NOMO-1 treated with DMSO at 0.1 percent for 48 hours (cell line): ENCODE data around the gene TTLL11.
"Not testable (repeated sequence)": the region's sequence is repeated elsewhere in the genome, so short reads cannot be mapped to it uniquely, and the experiment has no call there.

Experiments
- DNase-seq: peaks from one replicate; lab custom pipeline; 2025; ENCODE audit not compliant: unreplicated experiment; lab: John Stamatoyannopoulos, UW

TTLL11 gene

DNA sequence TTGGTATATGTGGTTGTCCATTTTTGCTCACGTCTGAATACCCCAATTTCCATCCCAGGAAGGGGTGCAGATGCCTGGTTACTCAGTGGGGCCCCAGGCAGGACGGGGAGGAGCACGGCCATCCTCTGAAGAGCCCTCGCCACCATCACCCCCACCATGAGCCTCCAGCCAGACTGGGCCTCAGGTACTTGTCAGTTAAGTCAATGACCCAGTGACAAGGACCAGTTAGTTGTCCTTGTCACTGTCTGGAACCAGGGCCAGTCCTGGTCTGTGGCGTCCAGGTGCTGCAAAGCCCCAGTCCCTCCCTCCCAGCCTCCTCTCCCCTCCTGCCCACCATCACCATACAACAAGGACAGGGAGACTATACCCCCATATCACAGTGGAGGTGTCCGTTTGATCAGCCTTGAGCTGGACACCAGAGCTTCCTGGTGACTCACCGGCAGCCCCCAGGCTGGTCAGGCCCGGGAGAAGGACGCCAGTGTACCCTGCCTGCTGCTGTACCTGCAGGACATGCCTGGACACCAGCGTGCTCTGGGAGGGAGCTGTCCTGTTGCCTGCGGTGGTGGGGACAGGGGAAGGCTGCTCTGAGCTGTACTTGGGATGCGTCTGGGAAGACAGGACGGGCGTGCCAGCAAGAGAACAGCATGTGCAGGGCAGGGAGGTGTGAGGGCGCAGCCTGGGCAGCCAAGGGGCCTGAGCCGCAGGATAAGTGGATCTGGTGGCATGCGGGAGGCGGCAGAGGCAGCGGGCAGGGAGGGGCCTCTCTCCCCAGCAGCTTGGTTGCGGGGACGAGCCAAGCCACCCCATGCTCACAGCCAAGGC, 32.6 kb upstream of the TTLL11 start:
- no peak for DNase-seq

DNA sequence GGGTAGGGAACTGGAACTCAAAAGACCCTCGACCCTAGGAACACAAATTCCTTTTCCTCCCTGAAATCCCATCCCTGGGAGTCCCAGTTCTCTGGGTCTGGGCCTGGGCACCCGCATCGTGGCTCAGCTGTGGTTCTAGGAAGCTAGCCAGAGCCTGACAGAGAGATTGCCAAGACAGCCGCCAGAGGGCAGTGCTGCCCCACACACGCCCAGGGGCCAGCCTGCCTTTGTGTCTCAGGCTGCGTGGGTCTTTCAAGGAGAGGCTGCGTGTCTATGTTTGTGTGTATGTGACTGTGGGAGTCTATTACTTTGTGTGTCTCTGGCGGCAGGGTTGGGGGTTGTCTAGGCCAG, 32.0 kb upstream of the TTLL11 start:
- DNase-seq: peak; percentile 54

DNA sequence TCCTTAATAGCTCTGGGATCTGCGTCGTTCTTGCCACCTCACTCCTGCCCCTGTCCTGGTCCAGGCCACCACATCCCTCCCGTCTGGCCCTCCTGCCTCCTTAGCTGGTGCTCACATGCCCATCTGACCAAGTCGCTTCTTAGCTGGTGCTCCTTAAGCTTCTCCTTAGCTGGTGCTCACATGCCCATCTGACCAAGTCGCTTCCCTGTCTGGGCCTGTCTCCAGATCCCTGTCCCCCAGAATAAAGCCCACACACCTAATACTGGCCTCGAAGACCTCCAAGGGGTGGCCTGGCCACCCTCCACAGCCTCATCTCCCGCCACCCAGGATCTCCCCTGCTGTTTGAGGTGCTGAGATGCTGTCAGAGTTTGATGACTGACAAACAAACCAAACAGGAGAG, 31.4 kb upstream of the TTLL11 start:
- DNase-seq: no peak

DNA sequence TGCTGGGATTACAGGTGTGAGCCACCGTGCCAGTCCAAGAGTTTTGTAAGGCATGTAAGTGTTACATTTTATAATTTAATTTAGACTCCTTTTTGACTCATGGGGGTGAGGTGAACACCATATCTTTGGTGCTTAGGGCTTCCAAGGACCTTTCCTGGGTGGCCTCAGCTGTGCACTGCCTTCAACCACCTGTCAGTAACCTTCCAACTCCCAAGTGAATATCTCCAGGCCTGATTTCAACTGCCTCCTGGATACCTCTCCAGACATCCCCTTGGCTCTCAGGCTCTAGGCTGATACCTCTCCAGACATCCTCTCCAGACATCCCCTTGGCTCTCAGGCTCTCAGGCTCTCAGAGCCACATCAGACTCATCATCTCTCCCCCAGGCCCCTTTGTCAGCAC, 30.9 kb upstream of the TTLL11 start:
- DNase-seq: no peak

DNA sequence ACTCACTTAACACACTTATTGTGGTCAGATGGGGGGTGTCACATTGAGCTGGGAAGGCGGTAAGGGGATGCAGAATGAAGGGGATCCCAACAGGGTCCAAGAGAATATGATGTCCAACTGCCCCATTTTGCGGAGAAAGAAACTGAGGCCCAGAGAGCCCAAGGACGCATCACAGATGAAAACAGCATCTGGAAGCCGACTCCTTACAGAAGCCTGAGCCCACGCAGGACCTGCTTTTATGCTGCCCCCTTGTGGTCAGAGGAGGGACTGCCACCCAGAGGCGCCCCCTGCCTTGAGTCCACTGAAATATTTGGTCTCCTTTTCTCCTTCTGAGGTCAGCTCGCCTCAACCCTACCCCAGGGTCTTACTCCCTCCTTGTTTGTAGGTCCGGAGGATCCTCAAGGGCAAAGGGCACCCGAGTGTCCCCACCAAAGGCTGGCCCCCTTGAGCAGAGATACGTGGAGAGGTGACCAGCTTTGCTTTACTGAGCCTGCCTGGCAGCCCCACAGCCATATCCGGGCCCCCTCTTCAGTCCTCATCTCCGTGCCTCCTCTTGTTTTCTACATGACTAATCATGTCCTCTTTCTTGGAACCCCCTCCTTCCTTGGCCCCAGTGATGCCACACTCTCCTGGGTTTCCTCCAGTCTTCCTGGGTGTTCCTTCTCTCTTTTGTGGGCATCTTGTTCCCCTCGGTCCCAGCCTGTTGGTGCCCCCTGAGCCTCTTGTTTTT, 30.0 kb upstream of the TTLL11 start:
- peak; percentile 27 for DNase-seq

DNA sequence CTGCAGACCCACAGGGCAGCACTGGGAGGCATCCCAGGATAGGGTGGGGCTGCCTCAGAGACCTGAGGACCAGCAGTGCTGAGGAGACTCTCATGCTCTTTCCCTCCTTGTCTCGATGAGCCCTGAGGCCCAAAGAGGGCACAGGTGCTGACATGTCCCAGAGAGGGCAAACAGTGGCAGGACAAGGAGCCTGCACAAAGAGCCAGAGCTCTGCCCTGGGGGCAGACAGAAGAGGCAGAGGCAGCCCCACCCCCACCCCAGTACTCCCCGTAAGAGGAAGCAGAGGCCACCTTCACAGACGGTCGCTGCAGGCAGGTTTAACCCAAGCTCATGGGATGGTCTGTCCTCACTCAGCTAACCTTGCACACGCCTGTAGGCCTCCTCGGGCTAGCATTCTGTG, 29.4 kb upstream of the TTLL11 start:
- DNase-seq: no peak

DNA sequence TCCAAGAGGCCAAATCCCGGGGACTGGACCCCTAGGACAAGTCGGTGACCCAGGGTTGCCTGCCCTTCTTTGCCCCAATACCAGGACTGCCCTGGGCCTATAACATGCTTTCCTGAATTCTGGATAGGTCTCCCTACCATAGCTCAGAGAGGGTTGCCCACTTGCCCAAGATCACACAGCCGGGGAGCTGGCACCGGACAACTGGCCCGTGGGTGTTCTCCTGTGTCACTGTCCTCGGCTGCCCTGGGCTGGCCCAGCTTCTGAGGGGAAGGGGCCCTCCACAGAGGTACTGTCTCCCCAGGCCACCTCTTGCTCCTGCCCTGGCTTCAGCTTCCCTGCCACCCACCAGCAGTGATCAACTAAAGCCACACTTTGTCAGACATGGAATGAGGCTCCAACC, 28.8 kb upstream of the TTLL11 start:
- DNase-seq: no peak

DNA sequence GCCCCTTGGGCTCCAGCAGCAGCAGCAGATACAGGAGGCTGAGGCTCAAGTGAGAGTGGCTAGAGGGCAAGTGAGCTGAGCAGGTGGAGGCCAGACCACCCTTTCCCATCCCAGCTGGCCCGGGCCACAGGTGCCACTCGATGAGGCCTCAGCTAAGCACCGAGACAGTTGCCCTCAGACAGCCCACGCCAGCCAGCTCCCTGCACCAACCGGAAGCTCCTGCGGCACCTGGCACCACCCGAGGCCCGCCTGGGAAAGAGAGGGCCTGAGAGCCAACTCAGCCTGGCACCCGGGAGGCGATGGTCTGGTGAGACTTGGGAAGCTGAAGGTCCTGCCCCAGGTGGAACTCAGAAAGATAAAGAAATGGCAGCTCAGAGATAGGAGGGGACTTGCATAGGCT, 28.3 kb upstream of the TTLL11 start:
- no peak for DNase-seq

DNA sequence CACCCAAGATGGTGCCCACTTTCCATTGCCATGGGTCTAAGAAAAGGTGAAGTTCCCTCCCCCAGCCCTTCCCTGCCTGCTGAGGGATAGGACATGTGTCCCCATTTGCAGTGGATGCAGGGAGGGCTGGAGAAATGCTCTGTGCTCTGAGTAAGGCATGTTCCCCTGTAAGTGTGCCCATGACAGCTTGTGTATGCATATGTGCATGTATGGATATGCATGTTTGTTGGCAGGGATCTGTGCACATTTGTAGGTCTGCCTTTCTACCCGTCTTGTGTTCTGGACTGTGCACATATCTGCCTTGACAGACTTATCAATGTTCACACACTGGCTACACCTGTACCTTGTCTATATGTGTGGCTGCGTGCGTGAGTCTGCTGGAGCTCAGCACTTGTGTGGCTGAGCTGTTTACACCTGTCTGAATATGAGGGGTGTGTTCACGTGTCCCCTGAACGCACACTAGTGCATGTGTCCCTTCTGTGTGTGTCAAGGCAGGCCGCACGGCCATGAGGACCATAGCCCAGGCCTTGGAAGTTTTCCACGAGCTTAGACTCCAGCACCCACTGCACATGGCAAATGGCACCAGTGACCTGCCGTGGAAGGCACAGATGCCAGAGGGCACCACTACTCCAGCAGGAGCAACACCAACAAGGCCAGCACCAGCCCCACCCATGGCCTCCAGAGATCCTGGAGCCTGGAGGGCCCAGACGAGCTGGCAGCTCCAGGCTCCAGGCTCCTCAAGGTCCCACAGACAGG, 27.4 kb upstream of the TTLL11 start:
- DNase-seq: no peak

DNA sequence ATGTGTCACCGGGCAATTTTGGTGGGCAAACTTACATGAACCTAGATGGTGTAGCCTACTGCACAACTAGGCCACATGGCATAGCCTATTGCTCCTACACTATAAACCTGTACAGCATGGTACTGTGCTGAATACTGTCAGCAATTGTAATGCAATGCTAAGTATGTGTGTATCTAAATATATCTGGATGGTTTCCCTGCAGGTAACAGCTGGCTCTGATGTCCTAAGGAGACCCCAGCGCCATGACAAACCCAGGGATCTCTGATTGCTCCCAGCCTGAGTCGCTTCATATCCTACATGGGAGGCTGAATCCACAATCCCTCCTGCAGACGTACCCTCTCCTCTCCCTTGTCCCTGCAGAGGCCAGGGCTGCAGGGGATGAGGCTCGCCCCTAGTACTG, 26.6 kb upstream of the TTLL11 start:
- DNase-seq: no peak

DNA sequence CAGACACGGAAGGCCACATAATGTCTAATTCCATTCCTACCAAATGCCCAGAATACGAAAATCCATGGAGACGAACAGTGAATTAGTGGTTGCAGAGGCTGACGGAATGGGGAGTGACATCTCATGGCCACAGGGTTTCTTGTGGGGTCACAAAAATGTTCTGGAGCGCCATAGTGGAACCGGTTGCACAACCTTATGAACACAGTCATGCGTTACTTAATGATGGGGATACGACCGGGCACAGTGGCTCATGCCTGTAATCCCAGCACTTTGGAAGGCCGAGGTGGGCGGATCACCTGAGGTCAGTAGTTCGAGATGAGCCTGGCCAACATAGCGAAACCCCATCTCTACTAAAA, 26.0 kb upstream of the TTLL11 start:
- DNase-seq: no peak

DNA sequence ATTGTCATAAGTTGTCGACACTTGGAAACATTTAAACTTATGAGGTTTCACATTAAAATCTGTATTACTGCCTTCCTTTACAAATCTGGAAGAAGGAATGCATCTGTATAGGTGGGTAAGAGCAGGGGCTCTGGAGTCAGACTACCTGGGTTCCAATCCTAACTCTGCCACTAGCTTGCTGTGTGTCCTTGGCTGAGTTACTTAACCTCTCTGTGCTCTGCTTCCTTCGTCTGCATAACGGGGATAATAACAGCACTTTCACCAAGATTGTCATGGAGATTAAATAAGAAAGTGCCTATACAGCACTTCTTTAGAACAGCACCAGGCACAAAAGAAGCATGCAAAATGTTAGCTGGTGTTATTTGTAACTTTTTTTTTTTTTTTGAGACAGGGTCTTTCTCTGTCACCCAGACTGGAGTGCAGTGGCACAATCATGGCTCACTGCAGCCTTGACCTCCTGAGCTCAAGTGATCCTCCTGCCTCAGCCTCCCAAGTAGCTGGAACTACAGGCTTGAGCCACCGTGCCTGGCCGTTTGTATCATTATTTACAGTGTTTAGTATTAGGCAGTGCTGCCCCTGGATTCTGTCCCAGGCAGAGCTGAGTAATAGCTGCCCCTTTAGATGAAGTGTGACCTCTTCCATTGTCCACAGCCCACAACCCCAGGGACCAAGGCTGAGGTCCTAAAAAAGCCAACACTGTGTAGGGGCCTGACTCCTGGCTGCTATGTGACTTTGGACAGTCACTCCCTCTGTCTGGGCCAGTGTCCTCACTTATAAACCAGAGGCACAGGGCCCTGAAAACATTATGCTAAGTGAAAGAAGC, 25.4 kb upstream of the TTLL11 start:
- no peak for DNase-seq

DNA sequence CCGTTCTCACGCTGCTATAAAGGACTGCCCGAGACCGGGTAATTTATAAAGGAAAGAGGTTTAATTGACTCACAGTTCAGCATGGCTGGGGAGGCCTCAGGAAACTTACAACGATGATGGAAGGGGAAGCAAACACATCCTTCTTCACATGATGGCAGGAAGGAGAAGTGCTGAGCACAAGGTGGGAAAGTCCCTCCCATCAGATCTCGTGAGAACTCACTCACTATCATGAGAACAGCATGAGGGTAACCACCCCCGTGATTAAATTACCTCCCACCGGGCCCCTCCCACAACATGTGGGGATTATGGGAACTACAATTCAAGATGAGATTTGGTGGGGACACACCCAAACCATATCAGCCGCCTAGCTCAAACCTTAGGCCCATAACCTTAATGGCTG, 24.1 kb upstream of the TTLL11 start:
- not testable (repeated sequence) for DNase-seq

DNA sequence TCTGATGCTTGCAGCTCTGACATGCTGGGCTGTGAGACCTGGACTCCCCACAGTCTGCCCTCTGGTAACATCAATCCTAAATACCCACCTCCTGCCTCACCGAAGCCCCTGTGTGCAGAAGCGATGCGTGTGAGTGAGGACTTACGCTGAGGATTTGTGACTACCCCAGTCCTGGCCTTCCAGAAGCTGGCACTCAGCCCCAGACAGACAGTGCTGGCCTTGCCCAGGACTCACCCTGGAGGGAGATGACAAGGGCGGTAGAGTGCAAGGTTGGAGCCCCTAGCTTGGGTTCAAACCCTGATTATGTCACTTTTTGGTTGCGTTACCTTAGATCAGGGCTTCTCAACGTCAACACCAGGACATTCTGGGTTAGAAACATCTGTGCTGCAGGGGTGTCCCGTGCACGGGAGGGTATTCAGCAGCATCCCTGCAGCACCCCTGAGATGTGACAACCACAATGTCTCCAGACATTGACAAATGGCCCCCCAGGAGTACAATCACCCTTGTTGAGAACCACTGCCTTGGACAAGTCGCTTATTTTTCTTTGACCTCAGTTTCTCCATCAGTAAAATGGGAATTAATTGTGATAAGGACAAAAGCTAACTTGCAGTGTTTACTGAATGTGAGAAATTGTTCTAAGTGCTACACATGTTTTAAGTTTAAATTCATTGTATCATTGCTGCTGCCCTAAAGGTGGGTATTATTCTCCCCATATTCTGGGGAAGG, 23.5 kb upstream of the TTLL11 start:
- no peak for DNase-seq

DNA sequence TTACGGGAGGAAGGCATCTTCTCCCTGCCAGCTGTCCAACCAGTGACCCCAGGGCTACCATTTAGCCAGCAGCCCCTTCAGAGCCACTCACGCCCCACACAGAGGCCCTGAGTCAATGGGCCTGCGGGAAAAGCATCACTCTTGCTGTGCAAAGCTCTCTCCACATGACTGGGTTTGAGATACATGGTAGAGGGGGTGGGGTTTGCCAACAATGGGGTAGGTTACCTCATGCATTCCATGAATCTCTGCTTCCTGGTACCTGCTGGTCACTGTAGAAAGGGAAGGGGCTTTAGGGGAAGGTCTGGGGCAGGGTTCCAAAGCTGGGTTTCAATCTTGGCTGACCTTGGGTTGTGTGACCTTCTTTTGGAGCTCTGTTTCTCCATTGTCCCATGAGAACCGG, 22.9 kb upstream of the TTLL11 start:
- DNase-seq: no peak

DNA sequence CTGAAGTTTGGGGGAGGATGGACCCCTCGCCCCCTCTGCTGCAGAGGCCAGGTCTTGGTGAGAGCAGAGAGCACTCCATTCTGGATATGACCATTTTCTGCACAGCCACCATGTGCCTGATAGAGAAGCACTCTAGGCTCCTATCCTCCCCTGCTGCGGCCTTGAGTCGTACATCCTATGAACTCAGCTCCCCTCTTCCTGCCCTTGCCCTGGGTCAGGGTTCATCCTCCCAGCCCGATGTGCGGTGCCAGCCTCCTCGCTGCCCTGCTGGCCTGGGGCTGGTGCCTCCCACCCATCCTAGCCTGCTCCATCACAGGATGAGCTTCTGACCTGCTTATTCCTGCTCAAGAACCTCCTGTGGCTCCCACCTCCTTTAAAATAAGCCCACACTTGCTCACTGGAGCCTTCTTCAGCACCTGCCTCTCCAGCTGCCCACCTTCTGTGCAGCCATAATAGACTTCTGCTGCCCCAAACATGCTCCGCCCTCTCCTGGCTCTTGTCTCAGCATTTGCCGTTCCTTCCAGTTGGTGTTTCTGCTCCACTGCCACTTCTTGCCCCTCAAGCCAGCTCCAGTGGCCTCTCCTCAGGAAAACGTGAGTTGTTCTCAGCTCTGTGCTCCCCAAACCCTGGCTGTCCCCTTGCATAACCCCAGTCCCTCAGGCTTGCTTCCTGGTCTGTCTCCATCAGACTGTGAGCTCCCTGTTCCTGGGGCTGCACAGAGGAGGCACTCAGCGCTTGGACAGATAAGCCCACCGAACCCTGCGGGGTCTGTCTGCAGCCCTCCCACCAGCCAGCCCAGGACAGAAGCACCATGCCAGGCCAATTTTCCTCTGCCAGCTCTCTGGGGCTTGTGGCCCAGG, 22.3 kb upstream of the TTLL11 start:
- DNase-seq: no peak

DNA sequence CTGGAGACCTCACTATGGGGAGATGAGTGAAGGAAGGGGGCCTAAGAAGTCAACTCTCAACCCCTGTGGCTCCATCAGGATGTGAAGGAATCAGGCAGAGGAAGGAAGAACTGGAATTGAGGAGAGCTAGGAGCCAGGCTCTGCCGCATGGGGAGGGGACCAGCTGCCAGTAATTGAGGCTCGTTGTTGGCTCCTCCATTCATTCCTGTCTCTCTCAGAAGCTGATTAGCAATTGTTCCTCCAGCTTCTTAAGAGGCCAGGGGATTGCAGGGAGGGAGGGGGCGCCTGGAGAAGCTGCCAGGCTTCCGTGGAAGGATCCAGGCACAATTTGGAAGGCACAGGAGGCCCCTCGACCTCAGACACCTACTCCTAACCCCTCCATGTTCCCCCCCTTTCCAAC, 20.5 kb upstream of the TTLL11 start:
- DNase-seq: no peak

DNA sequence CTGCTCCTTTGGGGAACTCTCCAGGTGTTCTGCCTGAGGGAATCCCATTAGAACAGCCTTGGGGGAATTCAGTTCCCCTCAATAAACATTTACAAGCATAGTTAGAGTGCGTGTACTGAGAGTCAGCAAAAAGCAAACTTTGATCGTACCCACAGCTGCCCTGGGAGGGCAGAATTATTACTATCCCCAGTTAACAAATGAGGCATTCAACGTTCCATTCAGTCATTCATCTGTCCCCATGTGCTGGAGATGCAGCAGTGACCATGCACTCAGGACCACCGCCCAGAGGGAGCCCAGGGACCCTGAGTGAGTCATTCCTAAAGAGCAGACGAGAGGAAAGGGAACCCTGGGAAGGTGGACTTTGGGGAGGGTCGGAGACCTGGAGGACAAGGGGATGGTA, 19.1 kb upstream of the TTLL11 start:
- no peak for DNase-seq

DNA sequence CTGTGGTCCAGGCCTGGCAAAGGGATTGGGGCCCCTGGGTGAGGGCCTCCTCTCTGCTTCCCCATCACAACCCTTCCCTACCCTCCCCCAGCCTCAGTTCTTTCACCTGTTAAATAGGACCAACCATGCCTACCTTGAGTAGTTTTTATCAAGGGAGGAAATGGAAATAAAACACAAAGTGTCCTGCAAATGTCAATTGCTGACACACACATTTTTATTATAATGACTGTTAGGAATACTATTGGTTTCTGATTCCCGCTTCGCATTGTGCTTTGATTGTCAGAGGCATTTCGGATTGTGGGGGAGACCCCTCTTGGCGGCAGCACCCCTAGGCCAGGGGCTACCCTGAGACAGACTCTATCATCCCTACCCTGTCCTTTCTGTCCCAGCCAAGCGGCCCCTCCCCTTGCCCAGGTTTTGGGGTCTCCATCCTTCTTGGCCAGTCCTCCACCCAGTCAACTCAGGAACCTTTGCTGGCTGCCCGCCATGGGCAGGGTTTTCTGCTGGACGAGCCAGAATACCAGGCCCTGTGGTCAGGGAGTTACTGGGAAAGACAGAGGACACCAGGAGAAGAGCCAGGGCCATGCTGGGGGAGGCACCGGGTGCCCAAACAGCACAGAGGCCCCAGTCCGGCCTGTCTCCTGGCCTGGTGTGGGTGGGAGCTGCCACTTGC, 18.4 kb upstream of the TTLL11 start:
- no peak for DNase-seq
